BJ (cell line): Measurements from ENCODE around the gene MBTPS1. TPM values are rescaled to one million over a fixed set of nuclear protein-coding genes. Genes with fewer than 3 reads are reported as not detected.

Experiments used
- CTCF ChIA-PET: fragments of 350-600 bp; formaldehyde crosslinking; extraction: SDS; loops from one replicate; lab custom pipeline; 2021; ENCODE audit warnings: antibody characterized with exemption, inconsistent platforms; lab: Yijun Ruan, JAX
- POLR2A ChIA-PET: fragments of 300-600 bp; sonication (Branson Sonifier 250); formaldehyde crosslinking; extraction: SDS; loops from one replicate; lab custom pipeline; 2021; ENCODE audit warnings: antibody characterized with exemption; lab: Charles Lee
- DNase-seq: peaks from one replicate; pipeline ENCODE4 v3.0.0-alpha.2; 2011; ENCODE audit warnings: low read depth
- H3K27me3 ChIP-seq: 2 replicates; pipeline ENCODE4 v1.6.0; 2011; ENCODE audit warnings: low read length; ENCODE audit not compliant: control insufficient read depth, insufficient read depth
- H3K36me3 ChIP-seq: 2 replicates; pipeline ENCODE4 v1.5.1; 2011; ENCODE audit warnings: low read length; ENCODE audit not compliant: control insufficient read depth, insufficient read depth
- H3K4me3 ChIP-seq: 2 replicates; pipeline ENCODE4 v1.5.1; 2011; ENCODE audit warnings: low read depth, mild to moderate bottlenecking, control low read depth, low read length
- polyA plus RNA-seq: library from polyadenylated mRNA; depleted of rRNA; stranded (reverse); fragments of >200 nt; gene quantifications from 2 replicates; pipeline ENCODE4 v1.2.3, GENCODE V29; 2011
- TF ChIP-seq, protein P1 (sequence below): IDR thresholded peaks from 2 replicates; pipeline ENCODE4 v1.5.1; 2011; ENCODE audit warnings: low read depth, mild to moderate bottlenecking, control low read depth, inconsistent platforms, low read length, moderate library complexity; ENCODE audit not compliant: insufficient read depth

MBTPS1 gene
- polyA plus RNA-seq, 1 experiment = 72.6 TPM

GRCh38 chr16:84093120-84093878, 23.4 kb downstream of the MBTPS1 start:
- DNase-seq = no peak
- peaks cover 27% of the 10 kb centered on the region for H3K36me3 ChIP-seq
- no peak overlapping the region for H3K4me3 ChIP-seq
- no peaks in the 10 kb centered on the region for H3K27me3 ChIP-seq
- ChIA-PET CTCF (interaction anchor here (0.9 kb wide), 1 partner anchor 8 kb away, joined by 5 read pairs; no protein-coding TSS in a partner anchor), POLR2A (no interaction called here)
- TF ChIP-seq, protein P1, sequence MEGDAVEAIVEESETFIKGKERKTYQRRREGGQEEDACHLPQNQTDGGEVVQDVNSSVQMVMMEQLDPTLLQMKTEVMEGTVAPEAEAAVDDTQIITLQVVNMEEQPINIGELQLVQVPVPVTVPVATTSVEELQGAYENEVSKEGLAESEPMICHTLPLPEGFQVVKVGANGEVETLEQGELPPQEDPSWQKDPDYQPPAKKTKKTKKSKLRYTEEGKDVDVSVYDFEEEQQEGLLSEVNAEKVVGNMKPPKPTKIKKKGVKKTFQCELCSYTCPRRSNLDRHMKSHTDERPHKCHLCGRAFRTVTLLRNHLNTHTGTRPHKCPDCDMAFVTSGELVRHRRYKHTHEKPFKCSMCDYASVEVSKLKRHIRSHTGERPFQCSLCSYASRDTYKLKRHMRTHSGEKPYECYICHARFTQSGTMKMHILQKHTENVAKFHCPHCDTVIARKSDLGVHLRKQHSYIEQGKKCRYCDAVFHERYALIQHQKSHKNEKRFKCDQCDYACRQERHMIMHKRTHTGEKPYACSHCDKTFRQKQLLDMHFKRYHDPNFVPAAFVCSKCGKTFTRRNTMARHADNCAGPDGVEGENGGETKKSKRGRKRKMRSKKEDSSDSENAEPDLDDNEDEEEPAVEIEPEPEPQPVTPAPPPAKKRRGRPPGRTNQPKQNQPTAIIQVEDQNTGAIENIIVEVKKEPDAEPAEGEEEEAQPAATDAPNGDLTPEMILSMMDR = no peak

DNA sequence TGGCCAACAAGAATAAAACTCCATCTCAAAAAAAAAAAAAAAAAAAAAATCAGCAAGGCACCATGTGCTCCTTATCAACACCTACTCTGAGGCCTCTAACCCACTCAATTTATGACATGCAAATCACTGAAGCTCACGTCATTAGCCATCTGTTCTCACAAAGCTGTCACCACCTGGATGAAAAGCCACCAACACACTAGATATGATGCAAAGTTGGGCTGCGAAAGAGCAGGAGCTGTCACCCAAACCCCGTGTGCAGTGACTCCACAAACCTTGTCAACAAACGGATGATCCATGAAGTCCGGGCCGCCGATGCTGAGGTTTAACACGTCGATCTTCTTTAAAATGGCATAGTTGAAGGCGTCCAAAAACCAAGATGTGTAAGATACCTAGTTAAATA, 25.3 kb downstream of the MBTPS1 start:
- Histone ChIP-seq H3K36me3 (peaks cover 36% of the 10 kb centered on the region), H3K4me3 (no peak overlapping the region), H3K27me3 (no peaks in the 10 kb centered on the region)
- no peak for DNase-seq
- ChIA-PET POLR2A (no interaction called here), CTCF (interaction anchor here (0.9 kb wide), 1 partner anchor 25 kb away, joined by 3 read pairs; no protein-coding TSS in a partner anchor)
- TF ChIP-seq, protein P1 = no peak

DNA sequence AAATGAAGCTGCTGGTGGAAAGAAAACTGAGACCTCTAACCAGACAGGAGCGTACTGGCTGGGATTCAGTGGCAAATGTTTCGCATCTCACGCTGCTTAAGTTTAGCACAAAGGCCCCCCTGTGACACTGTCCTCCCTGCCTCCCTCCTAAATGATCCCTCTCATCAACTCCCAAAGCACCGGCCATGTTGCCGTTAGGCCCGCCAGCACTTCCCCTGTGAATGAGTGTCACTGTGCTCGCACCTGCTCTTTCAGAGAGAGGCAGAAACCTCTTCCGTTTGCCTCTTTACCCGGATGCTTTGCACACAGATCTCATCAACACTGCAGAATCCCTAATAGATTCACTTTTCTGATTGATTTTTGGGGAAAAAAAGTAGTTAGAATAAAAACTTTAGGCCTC, 26.5 kb downstream of the MBTPS1 start:
- TF ChIP-seq, protein P1 = no peak
- ChIA-PET POLR2A (no interaction called here), CTCF (interaction anchor here (2.4 kb wide), 1 partner anchor 97 kb away, joined by 12 read pairs; the partner anchor contains the start of gene TAF1C)
- H3K36me3 ChIP-seq = peaks cover 36% of the 10 kb centered on the region
- DNase-seq = no peak
- H3K4me3 ChIP-seq = no peak overlapping the region
- H3K27me3 ChIP-seq = no peaks in the 10 kb centered on the region

DNA sequence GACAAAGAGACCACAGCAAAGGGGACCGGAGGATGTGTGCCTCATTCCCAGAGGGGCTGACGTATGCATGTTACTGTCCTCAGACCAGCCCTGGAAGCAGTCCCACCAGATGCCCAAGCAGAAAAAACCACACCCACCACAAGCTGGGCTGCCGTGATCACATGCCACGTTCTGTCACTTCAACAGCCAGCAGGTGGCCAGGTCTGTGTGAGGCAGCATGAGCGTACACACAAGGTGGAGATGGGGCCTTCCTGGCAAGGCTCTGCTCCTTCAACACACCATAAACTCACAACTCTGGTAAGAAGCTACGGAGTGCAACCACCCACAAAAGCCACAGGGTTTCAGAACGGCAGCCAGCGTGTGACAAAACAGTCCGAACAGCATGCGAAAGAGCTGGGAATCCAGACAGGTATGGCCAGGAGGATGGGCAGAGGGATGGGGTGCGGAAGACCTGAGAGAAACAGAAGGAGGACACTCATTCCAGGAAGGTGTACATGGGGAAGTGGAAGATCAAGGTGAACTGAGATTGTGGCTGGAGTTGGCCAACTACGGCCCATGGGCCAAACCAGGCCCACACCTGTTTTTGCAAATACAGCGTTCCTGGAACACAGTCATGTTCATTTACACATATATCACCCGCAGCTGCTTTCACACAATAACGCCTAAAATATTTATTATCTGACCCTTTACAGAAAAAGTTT, 27.9 kb downstream of the MBTPS1 start:
- Histone ChIP-seq H3K4me3 (no peak overlapping the region), H3K36me3 (peaks cover 34% of the 10 kb centered on the region), H3K27me3 (no peaks in the 10 kb centered on the region)
- CTCF ChIA-PET = interaction anchor here (0.8 to 2.4 kb wide), 3 partner anchors 10 to 98 kb away, joined by 3 to 12 read pairs (median 4); partner anchors contain the start of gene TAF1C
- TF ChIP-seq, protein P1 = no peak
- POLR2A ChIA-PET = no interaction called here
- DNase-seq = no peak
